GM21360 (cell line): ENCODE measurements around the gene PPP1R7.
A peak's percentile ranks its signal among the peaks of the same experiment; 100 is the strongest.

ENCODE experiments used
- ATAC-seq: cut with Tn5 transposase; IDR thresholded peaks from one replicate; pipeline ENCODE4 v1.9.1; 2021; ENCODE audit warnings: mild to moderate bottlenecking, moderate library complexity; ENCODE audit not compliant: unreplicated experiment

The PPP1R7 gene

DNA sequence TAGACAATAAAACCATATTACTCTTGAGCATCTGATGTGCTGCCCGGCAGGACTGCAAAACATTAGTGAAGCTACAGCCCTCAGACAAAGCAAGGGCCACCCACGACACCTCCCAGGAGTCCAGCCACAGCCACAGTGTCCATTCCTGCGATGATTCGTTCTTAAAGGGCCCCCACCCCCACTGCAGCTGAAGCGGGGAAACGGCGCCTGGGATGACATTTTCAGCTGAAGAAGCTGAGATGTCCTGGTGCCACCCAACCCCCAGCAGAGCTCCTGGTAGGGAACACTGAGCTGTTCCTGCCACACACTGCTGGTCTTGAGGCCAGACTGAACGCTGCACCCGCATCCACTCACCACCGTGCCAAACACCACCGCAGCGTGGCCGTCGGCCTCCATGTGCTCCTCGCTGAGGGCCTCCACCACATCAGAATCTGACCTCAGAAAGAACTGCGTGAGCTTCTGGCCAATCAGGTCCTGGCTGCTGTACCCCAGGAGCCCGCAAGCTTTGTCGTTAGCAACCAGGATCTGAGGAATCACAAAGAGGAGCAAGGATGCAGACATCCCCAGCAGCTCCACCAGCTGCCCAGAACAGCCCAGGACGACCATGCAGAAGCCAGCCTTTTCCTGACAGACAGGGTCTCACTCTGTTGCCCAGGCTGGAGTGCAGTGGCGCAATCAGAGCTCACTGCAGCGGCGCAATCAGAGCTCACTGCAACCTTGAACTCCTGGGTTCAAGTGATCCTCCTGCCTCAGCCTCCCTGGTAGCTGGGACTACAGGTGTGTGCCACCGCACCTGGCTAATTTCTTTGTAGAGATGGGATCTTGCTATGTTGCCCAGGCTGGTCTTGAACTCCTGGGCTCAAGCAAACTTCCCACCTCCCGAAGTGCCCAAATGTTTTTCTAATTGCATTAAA, 10.5 kb upstream of the PPP1R7 start:
- no peak for ATAC-seq

DNA sequence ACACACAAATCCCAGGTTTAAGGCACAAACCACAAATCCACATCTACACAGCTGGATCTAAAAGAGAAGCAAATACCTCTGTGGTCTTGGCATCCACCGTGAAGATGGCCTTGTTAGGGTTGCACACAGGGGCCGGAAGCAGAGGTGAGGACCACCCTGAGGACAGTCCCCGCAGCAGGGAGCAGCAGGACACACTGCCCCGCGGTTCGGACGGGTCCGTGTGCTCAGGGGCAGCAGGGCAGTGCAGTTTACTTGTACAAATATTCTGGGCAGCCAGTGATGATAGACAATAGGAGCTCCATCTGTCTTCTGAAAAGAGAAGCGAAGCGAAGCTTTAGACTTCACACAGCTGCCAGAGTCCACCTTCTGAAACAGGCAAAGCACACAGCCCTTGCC, 9.8 kb upstream of the PPP1R7 start:
- ATAC-seq: no peak

DNA sequence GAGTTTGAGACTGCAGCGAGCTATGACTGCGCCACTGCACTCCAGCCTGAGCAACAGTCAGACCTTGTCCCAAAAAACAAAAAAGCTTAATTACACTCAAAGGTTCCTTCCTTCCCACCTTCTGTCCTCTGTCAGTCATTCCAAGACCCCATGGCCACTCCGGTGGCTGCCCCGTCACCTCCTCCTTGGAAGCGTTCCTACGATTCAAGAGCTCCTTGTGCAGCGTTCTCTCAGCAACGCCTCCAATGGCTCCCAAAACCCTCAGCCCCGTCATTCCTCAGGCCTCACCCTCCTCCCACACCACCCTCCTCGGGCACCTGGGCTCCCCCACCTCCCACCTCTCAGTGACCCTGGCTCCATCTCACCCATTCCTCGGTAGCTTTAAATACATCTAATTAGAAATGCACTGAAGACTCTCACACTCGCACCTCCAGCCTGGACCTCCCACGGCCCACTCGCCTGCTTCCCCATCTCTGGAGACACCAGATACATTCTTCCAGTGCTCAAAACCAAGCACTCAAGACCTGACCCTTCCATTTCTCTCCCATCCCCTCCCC, 9.0 kb upstream of the PPP1R7 start:
- ATAC-seq: no peak

DNA sequence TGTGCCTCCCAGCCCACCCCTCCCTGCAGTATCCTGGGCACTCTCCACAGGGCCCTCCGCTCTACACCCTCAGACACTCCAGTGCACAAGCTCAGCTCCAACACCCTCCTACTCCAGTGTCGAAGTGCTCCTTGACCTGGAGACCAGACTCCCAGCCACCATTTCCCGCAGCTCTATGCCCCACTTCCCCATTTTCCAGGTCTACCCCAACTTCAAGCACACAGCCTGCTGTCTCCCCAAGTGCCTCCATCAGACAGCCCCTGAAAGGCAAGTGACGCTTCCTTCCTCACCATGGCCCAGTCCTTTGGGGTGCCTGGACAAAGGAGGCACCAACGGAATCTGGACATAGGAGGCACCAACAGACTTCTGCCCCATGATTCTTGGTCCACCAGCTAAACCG, 8.2 kb upstream of the PPP1R7 start:
- no peak for ATAC-seq

- ATAC-seq: no peak
Observed at GRCh38 chr2:241142593-241142992, 7.7 kb upstream of the PPP1R7 start.

GRCh38 chr2:241146286-241146685, 4.0 kb upstream of the PPP1R7 start:
- ATAC-seq: no peak

DNA sequence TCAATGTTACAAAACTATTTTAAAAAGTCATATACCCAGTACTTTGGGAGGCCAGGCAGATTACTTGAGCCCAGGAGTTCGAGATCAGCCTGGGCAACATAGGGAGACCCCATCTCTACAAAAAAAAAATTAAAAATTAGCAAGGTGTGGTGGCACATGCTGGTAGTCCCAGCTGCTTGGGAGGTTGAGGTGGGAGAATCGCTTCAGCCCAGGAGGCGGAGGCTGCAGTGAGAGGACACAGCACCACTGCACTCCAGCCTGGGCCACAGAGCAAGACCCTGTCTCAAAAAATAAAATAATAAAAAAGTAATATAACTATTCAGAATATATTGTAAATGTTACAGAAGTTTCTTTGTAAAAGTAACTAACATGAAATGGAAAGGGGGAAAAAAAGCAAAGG, 2.9 kb upstream of the PPP1R7 start:
- ATAC-seq: no peak

- no peak for ATAC-seq
Observed at GRCh38 chr2:241148239-241148638, 2.0 kb upstream of the PPP1R7 start.

- peak; percentile 64 for ATAC-seq
Observed at GRCh38 chr2:241148891-241149674, 1.2 kb upstream of the PPP1R7 start, which contains the start of gene PASK. Gene PASK (minus strand): TSS chr2:241149472. CDS start chr2:241143032, 6,440 bp downstream.

- peak; percentile 11 for ATAC-seq
Observed at GRCh38 chr2:241149675-241149924, 667 bp upstream of the PPP1R7 start.

- no peak for ATAC-seq
Observed at GRCh38 chr2:241150660-241151530, 628 bp downstream of the PPP1R7 start.

DNA sequence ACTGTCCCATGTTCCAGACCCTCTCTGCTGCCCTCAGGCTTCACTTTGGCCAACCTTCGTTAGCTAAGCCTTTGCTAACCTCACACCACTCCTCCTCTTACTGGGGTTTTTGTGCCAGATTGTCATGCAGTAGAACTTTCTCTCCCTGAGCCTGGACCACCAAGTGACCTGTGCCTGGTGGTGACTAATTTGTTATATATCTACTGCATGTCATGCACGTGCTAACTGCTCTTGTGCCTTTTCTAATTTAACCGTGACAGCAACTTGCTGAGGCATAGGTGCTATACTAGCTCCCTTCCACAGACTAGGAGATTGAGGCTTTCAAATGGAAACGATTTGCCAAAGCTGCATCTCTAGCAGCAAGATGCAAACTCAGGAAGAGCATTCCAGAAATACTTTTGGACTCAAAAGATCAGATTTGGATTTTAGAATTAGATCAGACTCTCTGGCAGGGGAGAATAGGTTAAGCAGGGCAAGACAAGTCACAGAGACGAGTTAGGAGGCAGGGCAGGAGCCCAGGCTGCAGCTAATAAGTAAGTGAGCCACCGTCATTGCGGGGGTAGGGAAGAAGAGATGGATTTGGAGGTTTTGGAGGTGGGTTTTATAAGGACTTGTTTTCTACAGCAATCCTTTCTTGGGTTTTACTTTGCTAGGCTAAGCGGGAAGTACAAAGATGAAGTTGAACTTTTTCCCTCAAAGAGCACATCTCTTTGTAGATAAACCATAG, 1.8 kb downstream of the PPP1R7 start:
- ATAC-seq: no peak

DNA sequence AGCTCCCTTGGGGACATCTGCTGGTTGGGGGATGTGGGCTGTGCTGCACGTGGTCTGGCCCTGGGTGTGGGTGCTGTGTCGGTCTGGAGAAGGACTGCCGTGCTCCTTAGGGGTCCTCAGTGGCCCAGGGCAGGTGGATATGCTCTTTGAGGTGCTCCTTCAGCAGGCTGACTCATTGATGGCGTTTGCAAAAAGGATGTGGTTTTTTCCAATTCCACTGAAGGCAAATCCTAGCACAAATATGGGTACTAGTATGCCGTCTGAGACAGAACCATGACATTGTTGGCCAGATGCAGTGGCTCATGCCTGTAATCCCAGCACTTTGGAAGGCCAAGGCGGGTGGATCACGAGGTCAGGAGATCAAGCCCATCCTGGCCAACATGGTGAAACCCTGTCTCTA, 3.3 kb downstream of the PPP1R7 start:
- no peak for ATAC-seq

DNA sequence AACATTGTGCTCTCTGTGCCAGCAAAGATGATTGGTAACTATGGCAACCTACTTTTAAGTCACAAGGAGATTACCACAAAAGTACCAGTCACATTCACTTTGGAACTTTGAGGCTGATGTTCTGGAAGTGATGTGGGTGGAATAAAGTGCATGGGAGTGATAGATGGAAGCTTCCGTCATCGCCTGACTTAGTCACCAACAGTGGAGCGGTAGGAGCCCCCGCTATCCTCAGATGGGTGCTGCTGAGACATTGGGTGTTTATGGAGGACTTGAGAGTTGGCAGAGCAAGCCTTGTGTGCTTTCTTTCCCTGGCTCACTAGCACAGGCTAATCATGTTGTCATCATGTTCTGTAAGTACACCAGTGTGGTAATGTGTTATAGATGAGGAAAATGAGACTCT, 4.6 kb downstream of the PPP1R7 start:
- ATAC-seq: no peak

- no peak for ATAC-seq
Observed at GRCh38 chr2:241155936-241156335, 5.7 kb downstream of the PPP1R7 start.

DNA sequence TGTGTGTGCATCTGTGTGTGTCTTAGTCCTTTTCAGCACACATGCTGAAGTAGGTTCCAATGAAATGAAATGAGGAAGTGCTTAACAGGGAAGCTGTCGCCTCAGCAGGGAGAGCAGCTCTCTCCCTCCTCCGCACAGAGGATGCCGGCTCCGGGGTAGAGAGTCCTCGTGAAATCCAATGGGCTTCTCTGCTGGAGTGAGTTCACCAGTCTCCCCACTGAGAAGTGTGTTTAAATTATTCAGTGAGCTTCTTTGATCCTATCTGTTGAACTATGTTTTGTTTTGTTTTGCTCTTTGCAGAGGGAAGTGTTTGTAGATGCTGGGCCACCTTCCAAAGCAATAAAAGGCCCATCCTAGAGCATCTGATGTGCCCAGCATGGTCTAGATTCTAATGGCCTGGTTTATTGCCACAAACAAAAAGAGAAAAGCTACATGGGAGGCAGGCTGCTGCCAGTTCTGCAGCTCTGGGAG, 6.7 kb downstream of the PPP1R7 start:
- ATAC-seq: no peak

GRCh38 chr2:241157841-241158545, 7.7 kb downstream of the PPP1R7 start:
- ATAC-seq: no peak

DNA sequence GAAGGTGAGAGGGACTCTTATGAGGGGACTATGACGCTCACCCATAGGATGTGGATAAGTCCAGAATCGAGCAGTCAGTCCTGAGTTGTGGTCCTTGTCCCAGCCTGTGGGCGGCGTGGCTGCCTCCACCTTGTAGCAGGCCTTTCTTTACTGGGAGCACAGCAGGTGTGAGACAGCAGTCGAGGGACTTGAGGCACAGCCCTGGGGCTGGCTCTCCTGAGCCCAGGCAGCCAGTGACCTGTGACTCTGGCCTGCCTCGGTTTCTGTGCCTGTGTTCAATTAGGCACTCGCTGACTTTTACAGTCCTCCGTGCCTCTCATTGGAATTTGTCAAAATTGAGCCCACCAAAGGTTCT, 8.3 kb downstream of the PPP1R7 start:
- ATAC-seq: no peak

DNA sequence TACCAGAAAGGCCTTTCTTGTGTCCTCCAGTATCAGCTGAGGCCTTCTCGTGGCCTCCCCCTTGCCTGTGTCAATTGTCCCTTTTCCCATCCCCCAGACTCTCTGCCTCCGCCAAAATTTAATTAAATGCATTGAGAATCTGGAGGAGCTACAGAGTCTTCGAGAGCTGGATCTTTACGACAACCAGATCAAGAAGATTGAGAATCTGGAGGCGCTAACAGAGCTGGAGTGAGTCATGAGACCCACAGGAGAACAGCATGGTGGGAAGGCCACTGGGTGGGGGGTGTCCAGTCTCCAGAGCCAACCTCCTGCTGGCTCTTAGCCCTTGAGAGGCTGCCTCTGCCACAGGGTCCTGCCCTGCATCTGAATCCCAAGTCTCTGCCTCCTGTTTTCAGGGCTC, 8.8 kb downstream of the PPP1R7 start:
- ATAC-seq: no peak

DNA sequence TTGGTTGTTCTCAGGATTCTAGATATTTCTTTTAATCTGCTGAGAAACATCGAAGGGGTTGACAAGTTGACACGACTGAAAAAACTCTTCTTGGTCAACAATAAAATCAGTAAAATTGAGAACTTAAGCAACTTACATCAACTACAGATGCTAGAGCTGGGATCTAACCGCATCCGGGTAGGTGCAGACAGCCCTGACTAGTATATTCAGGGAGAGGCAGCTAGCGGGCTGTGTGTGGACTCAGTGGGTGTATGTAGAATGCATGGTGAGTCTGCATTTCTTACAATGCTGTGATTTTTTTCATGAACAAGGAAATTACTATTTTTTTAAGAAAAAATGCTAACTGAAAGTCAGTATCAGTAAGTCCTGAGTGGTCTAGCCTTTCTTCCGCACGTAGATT, 10.1 kb downstream of the PPP1R7 start:
- no peak for ATAC-seq
